Measurements from ENCODE around the gene LMNB1. TPM values are rescaled to one million over a fixed set of nuclear protein-coding genes. Genes with fewer than 3 reads are reported as not detected.
"Not testable (repeated sequence)": the region's sequence is repeated elsewhere in the genome, so short reads cannot be mapped to it uniquely, and the experiment has no call there.

The LMNB1 gene
- total RNA-seq, 4 donors from 2014 or later, result 13.7 to 61.5 (median 39.2) TPM

- H3K27me3 ChIP-seq, result no peaks in the 10 kb centered on the region
- DNase-seq, result no peak
- intact Hi-C loops (cut with DNase I), result no loop called here
- 55 to 83% methylated on average over 6 of the region's 6 CpGs for WGBS, 2 donors
- H3K36me3 ChIP-seq, result peaks cover 0 to 21% (median 0%) of the 10 kb centered on the region in 3 donors
- peak overlapping the region in 3 of 4 donors; percentile 5 to 73 (median 60) for H3K27ac ChIP-seq
- H3K9me3 ChIP-seq, result no peaks in the 10 kb centered on the region
- H3K4me1 ChIP-seq, result peaks cover 0 to 6% (median 0%) of the 10 kb centered on the region in 3 donors
- peak in 1 of 4 donors; percentile 40 for TF ChIP-seq POLR2A (IDR thresholded peaks at IDR 0.05)
- no peak for TF ChIP-seq CTCF (IDR thresholded peaks at IDR 0.05)
- H3K4me3 ChIP-seq, result no peak overlapping the region
Measured at GRCh38 chr5:126811515-126812198, 34.7 kb downstream of the LMNB1 start.

GRCh38 chr5:126812199-126812570 is 35.2 kb downstream of the LMNB1 start:
- intact Hi-C loops (cut with DNase I), result no loop called here
- no peak for DNase-seq
- 56% methylated on average over 4 of the region's 4 CpGs for WGBS, 2 donors
- Histone ChIP-seq H3K4me3 (no peak overlapping the region), H3K27ac (peak overlapping the region in 2 of 4 donors; percentile 60 to 73), H3K9me3 (no peaks in the 10 kb centered on the region), H3K27me3 (no peaks in the 10 kb centered on the region), H3K36me3 (peaks cover 0 to 21% (median 0%) of the 10 kb centered on the region in 3 donors), H3K4me1 (peaks cover 0 to 6% (median 0%) of the 10 kb centered on the region in 3 donors)
- TF ChIP-seq POLR2A (IDR thresholded peaks at IDR 0.05) (no peak), CTCF (IDR thresholded peaks at IDR 0.05) (no peak)

GRCh38 chr5:126813799-126814198 is 36.9 kb downstream of the LMNB1 start:
- H3K4me3 ChIP-seq; H3K4me1 ChIP-seq; H3K27me3 ChIP-seq; intact Hi-C loops (cut with DNase I); DNase-seq; H3K9me3 ChIP-seq; H3K27ac ChIP-seq: not testable (repeated sequence)
- WGBS, 2 donors, result 83 to 91% methylated on average over 9 of the region's 9 CpGs
- H3K36me3 ChIP-seq, result peaks cover 0 to 22% (median 0%) of the 10 kb centered on the region in 3 donors

- Histone ChIP-seq H3K4me1 (no peaks in the 10 kb centered on the region), H3K27me3 (no peaks in the 10 kb centered on the region), H3K4me3 (no peak overlapping the region), H3K27ac (no peak overlapping the region), H3K9me3 (no peaks in the 10 kb centered on the region), H3K36me3 (peaks cover 0 to 29% (median 0%) of the 10 kb centered on the region in 3 donors)
- intact Hi-C loops (cut with DNase I), result no loop called here
- 79 to 95% methylated on average over 2 of the region's 2 CpGs for WGBS, 2 donors
- DNase-seq, result no peak
- no peak for TF ChIP-seq POLR2A (IDR thresholded peaks at IDR 0.05)
- no peak for TF ChIP-seq CTCF (IDR thresholded peaks at IDR 0.05)
Measured at GRCh38 chr5:126814721-126815404, 37.9 kb downstream of the LMNB1 start.

- H3K4me1 ChIP-seq, result no peaks in the 10 kb centered on the region
- H3K27me3 ChIP-seq, result no peaks in the 10 kb centered on the region
- TF ChIP-seq CTCF (IDR thresholded peaks at IDR 0.05) (no peak), POLR2A (IDR thresholded peaks at IDR 0.05) (no peak)
- no peak for DNase-seq
- H3K27ac ChIP-seq, result no peak overlapping the region
- H3K9me3 ChIP-seq, result no peaks in the 10 kb centered on the region
- 89 to 96% methylated on average over 6 to 8 of the region's 8 CpGs for WGBS, 2 donors
- peaks cover 0 to 44% (median 4%) of the 10 kb centered on the region in 3 donors for H3K36me3 ChIP-seq
- no peak overlapping the region for H3K4me3 ChIP-seq
- intact Hi-C loops (cut with DNase I), result no loop called here
Measured at GRCh38 chr5:126816649-126817048, 39.7 kb downstream of the LMNB1 start.
